ENCODE data around the gene MTHFR. TPM values are rescaled to one million over a fixed set of nuclear protein-coding genes. Genes with fewer than 3 reads are reported as not detected.

Gene MTHFR
- total RNA-seq, 6 donors from 2014 or later, result 51.5 to 163 (median 58.2) TPM

DNA sequence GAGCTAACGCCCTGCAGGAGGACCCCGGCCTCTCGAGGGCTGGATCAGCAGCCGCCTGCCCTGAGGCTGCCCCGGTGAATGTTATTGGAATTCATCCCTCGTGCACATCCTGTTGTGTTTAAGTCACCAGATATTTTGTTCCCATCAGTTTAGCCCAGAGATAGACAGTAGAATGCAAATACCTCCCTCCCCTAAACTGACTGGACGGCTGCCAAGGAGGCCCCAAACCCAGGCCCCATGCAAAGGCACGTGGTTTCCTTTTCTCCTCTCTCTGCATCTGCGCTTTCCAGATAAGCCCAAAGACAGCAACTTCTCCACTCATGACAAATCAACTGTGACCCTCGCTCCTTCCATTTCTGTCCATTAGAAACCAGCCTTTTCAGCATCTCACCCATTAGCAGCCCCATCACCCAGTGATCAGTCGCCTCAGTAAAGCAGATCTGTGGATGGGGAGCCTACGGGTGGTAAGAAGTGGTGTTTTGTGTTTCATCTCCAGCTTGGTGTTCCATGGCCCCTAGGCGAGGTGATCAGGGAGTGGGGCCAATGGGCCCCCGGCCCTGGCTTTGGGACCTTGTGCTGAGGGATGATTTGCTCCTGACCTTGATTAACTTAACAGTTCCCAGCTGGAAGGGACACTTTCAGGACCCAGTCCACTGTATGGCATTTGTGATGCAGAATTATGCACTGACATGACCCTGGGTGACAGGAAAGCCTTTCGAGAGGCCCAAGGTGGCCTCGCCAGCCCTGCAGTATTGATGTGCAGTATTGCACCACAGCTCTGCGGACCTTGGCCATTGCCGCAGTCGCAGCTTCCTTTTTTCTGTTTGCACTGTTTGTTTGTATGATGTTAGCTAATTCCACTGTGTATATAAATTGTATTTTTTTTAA is 36.6 kb upstream of the MTHFR start:
- H3K4me3 ChIP-seq, result no peak overlapping the region
- H3K27me3 ChIP-seq, result no peaks in the 10 kb centered on the region
- H3K27ac ChIP-seq, result no peak overlapping the region
- peaks cover 24 to 92% (median 74%) of the 10 kb centered on the region in 4 donors for H3K36me3 ChIP-seq
- whole genome bisulfite sequencing, 2 donors, result 54 to 70% methylated on average over 17 to 19 of the region's 19 CpGs
- H3K4me1 ChIP-seq, result peaks cover 0 to 8% (median 3%) of the 10 kb centered on the region in 4 donors
- TF ChIP-seq EP300 (IDR thresholded peaks at IDR 0.05) (no peak), POLR2AphosphoS5 (IDR thresholded peaks at IDR 0.05) (no peak), POLR2A (IDR thresholded peaks at IDR 0.05) (no peak)
- TF ChIP-seq, protein P1, sequence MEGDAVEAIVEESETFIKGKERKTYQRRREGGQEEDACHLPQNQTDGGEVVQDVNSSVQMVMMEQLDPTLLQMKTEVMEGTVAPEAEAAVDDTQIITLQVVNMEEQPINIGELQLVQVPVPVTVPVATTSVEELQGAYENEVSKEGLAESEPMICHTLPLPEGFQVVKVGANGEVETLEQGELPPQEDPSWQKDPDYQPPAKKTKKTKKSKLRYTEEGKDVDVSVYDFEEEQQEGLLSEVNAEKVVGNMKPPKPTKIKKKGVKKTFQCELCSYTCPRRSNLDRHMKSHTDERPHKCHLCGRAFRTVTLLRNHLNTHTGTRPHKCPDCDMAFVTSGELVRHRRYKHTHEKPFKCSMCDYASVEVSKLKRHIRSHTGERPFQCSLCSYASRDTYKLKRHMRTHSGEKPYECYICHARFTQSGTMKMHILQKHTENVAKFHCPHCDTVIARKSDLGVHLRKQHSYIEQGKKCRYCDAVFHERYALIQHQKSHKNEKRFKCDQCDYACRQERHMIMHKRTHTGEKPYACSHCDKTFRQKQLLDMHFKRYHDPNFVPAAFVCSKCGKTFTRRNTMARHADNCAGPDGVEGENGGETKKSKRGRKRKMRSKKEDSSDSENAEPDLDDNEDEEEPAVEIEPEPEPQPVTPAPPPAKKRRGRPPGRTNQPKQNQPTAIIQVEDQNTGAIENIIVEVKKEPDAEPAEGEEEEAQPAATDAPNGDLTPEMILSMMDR (IDR thresholded peaks at IDR 0.05), result no peak
- peak in 1 of 2 donors; percentile 40 for DNase-seq
- ATAC-seq (ENCODE audit: low FRiP score in 2 of 2), result no peak
- no peaks in the 10 kb centered on the region for H3K9me3 ChIP-seq

DNA sequence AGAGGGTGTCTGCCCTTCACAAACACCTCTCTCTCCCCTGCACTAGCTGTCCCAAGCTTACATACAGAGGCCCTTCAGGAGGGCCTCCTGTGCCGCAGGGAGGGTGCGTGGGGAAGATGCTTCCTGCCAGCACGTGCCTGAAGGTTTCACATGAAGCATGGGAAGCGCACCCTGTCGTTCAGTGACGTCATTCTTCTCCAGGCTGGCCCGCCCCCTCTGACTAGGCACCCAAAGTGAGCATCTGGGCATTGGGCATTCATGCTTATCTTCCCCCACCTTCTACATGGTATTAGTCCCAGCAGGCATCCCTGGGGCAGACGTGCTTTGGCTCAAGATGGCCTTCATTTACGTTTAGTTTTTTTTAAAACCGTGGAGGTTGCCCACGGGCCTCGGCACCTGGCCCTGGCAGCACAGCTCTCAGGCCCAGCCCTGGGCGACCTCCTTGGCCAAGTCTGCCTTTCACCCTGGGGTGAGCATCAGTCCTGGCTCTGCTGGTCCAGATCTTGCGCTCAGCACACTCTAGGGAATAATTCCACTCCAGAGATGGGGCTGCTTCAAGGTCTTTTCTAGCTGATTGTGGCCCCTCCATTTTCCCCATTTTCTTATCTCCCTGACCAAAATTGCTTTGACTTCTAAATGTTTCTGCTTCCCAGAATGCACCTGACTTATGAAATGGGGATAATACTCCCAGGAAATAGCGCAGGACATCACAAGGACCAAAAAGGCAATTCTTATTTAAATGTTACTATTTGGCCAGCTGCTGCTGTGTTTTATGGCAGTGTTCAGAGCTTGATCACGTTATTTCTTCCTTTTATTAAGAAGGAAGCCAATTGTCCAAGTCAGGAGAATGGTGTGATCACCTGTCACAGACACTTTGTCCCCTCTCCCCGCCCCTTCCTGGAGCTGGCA is 35.7 kb upstream of the MTHFR start:
- DNase-seq (no peak), ATAC-seq (ENCODE audit: low FRiP score in 2 of 2) (no peak)
- Histone ChIP-seq H3K4me3 (no peak overlapping the region), H3K9me3 (no peaks in the 10 kb centered on the region), H3K27ac (no peak overlapping the region), H3K36me3 (peaks cover 32 to 95% (median 79%) of the 10 kb centered on the region in 4 donors), H3K27me3 (no peaks in the 10 kb centered on the region), H3K4me1 (peaks cover 0 to 8% (median 3%) of the 10 kb centered on the region in 4 donors)
- WGBS, 2 donors, result 69 to 80% methylated on average over 14 to 15 of the region's 17 CpGs
- TF ChIP-seq EP300 (IDR thresholded peaks at IDR 0.05), result no peak
- TF ChIP-seq, protein P1 (IDR thresholded peaks at IDR 0.05), result no peak
- TF ChIP-seq POLR2AphosphoS5 (IDR thresholded peaks at IDR 0.05), result no peak
- TF ChIP-seq POLR2A (IDR thresholded peaks at IDR 0.05), result no peak

DNA sequence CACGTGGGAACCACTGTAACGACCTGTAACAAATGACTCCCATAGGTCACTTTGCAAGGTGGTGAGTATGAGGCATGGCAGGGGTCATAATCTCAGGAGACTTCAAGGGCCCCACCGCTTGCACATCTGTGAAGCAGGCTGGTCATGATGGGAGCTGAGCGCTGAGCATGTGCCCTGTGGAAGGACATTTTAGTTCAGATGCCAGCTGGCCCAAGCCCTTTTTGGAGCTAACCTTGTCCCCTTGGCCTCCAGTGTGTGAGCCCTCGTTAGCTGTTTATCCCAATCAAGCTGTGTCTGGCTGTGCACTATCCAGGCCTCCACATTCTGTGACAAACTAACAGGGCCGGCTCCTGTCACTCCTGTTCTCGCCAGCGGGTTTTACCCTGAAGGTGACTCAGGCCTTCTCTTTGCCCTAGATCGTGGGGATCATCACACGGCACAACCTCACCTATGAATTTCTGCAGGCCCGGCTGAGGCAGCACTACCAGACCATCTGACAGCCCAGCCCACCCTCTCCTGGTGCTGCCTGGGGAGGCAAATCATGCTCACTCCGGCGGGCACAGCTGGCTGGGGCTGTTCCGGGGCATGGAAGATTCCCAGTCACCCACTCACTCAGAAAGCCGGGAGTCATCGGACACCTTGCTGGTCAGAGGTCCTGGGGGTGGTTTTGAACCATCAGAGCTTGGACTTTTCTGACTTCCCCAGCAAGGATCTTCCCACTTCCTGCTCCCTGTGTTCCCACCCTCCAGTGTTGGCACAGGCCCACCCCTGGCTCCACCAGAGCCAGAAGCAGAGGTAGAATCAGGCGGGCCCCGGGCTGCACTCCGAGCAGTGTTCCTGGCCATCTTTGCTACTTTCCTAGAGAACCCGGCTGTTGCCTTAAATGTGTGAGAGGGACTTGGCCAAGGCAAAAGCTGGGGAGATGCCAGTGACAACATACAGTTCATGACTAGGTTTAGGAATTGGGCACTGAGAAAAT is 34.3 kb upstream of the MTHFR start:
- DNase-seq, result no peak
- no peaks in the 10 kb centered on the region for H3K9me3 ChIP-seq
- H3K27me3 ChIP-seq, result no peaks in the 10 kb centered on the region
- TF ChIP-seq, protein P1 (IDR thresholded peaks at IDR 0.05), result no peak
- TF ChIP-seq POLR2AphosphoS5 (IDR thresholded peaks at IDR 0.05) (no peak), EP300 (IDR thresholded peaks at IDR 0.05) (no peak), POLR2A (IDR thresholded peaks at IDR 0.05) (no peak)
- 89 to 96% methylated on average over 15 to 20 of the region's 20 CpGs for WGBS, 2 donors
- peaks cover 0 to 8% (median 3%) of the 10 kb centered on the region in 4 donors for H3K4me1 ChIP-seq
- no peak for ATAC-seq (ENCODE audit: low FRiP score in 2 of 2)
- H3K27ac ChIP-seq, result no peak overlapping the region
- H3K36me3 ChIP-seq, result peaks cover 35 to 99% (median 88%) of the 10 kb centered on the region in 4 donors
- H3K4me3 ChIP-seq, result no peak overlapping the region

Data from upper lobe of left lung (tissue), 6 donors.